ENCODE data around the gene DENND2C.

GRCh38 chr1:114610546-114611245 is 59.2 kb downstream of the DENND2C start:
- TF ChIP-seq EZH2 (IDR thresholded peaks at IDR 0.05; ENCODE audit: borderline replicate concordance) = no peak
- TF ChIP-seq CTCF (IDR thresholded peaks at IDR 0.05; ENCODE audit: poor library complexity) = no peak

All from hepatocyte (in vitro differentiated cells).